Stimulated activated CD4-positive, alpha-beta T cell treated with anti-CD3 and anti-CD28 coated beads, Interleukin-1b, Interleukin-23, amount 100 ng/mL, for 48 hours (primary cell): ENCODE measurements around the gene LDB1.
A peak's percentile ranks its signal among the peaks of the same experiment; 100 is the strongest.

Source experiments
- DNase-seq: peaks from one replicate; pipeline ENCODE4 v3.0.0-alpha.2; 2020

The LDB1 gene

GRCh38 chr10:102120142-102120990, at the start of gene LDB1:
Gene LDB1 (minus strand): TSS chr10:102120368. CDS start chr10:102120110, 258 bp downstream.
- DNase-seq, result peak; percentile 58

DNA sequence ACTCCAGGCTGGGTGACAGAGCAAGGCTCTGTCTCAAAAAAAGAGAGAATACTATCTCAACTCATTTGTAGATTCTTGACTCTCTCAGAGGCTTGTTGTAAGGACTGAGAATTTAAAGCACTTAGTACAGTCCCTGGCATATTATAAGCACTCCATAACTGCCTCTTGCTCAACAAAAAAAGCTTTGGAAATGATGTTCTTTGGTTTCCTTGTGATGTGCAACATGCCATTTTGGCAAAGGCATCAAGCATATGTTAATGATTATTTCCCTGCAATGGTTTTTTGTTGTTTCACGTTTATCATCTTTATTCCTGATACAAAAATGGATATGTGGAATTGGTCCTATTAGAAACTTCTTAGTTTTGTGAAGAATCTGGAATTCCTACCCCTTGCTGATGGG, 47.7 kb upstream of the LDB1 start:
- DNase-seq, result no peak

DNA sequence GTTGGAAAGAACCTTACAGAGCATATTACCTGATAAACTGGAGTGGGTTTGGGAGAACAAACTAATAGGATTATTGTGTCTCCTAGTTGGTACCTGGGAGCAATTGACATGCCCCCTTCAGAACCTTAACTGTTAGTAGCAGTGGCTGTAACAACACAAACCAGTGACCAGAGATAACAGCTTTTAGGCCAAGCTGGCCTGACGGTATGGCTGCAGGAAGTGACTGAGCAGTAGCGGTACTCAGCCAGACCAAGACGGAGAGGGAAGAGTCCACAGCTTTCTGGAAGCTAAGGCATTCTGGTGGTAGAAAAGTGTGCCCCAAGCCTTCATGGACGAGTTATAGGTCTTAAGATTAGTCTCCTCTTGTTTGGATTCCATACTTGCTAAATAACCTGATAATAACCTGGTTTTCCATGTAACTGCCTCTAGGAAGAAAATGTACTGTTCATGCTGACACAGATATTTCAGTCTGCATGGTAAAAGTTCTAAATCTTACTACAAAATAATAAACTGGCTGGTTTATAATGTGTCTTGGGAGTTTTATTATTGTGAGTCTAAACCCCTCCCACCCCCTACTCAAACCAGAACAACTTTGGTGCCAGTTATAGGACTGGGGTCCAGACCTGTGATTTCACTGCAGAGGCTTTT, 43.3 kb upstream of the LDB1 start:
- no peak for DNase-seq

- DNase-seq, result no peak
These were observed 39.7 kb upstream of the LDB1 start for GRCh38 chr10:102159831-102160230.

GRCh38 chr10:102159051-102159597, 39.0 kb upstream of the LDB1 start:
- no peak for DNase-seq

- no peak for DNase-seq
These were observed 37.1 kb upstream of the LDB1 start for GRCh38 chr10:102157224-102157623.

- no peak for DNase-seq
These were observed 34.4 kb upstream of the LDB1 start for GRCh38 chr10:102154466-102155116.

GRCh38 chr10:102153093-102153620, 33.0 kb upstream of the LDB1 start:
- DNase-seq, result no peak

DNA sequence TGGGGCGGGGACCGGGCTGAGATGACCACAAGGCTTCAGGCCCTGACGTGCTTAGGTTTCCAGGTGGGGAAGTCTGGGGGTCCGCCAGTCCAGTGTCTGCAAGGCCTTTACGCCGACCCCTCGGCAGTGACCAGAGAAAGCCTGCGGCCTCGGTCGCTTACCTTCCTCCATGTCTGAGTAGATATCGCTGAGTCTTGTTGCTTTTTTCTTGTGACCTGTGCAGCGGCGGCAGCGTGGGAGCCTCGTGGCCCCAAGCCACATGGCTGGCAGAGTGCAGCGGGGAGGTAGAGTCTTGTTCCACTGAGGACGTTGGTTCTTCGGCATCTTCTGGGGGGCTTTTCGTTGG, 32.4 kb upstream of the LDB1 start:
- DNase-seq, result peak; percentile 60

- peak; percentile 100 for DNase-seq
These were observed 31.8 kb upstream of the LDB1 start, which contains the start of gene NOLC1 for GRCh38 chr10:102151774-102152544. Gene NOLC1 (plus strand): TSS chr10:102152389. CDS start chr10:102152411, 22 bp downstream.

DNA sequence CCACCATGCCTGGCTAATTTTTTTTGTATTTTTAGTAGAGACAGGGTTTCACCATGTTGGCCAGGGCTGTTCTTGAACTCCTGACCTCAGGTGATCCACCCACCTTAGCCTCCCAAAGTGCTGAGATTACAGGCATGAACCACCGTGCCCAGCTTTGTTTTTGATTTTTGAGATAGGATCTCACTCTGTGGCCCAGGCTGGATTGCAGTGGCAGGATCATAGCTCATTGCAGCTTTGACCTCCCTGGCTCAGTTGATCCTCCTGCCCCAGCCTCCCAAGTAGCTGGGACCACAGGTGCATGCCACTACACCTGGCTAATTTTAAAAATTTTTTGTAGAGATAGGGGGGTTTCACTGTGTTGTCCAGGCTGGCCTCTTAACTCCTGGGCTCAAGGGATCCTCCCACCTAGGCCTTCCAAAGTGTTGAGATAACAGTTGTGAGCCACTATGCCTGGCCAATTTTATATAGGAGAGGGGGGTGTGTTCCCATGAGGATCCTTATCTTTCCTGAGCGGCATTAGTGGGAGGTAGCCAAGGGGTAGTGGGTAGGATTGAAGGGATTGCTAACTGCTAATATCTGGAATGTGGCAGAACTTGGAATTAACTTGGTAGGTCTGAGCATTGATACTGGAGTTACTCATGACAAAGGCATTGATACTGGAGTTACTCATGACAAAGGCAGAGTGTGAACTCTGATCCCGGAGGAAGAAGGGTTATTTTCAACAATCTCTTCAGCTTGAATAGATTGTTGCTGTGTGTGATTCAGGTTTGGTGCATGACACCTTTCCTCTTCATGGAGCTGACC, 31.0 kb upstream of the LDB1 start:
- no peak for DNase-seq

DNA sequence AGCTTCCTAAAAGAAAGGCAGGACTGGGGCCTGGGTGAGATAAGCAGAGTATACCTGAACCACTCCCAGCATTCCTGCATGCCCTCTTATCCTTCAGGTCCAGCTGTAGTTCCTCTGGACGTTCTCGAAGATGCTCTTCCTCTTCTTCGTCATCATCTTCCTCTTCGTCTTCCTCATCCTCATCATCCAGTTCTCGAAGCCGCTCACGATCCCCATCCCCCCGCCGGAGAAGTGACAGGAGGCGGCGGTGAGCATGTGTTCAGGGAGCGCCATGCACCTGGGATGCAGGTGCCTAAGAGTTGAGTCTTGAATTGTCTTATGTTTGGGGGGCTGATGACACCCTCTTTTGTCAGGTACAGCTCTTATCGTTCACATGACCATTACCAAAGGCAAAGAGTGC, 28.1 kb upstream of the LDB1 start:
- no peak for DNase-seq

DNA sequence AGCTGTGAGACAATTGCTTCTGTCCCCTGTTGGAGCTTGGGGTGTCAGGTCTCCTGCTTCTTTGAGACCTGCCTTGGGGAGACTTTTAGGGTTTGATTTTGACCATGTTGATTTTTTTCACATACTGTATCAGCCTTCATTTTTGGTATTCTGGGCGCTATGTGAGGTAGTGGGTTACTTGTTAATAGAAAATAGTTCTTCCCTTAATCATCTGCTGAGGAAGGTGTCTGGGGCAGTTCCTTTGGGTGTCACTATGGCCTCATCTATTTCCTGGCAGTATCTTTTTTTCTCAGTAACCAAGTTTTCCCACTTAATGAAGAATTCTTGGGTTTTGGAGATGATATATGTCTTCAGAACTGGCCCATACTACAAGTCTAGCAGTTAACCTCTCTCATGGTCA, 27.4 kb upstream of the LDB1 start:
- no peak for DNase-seq

DNA sequence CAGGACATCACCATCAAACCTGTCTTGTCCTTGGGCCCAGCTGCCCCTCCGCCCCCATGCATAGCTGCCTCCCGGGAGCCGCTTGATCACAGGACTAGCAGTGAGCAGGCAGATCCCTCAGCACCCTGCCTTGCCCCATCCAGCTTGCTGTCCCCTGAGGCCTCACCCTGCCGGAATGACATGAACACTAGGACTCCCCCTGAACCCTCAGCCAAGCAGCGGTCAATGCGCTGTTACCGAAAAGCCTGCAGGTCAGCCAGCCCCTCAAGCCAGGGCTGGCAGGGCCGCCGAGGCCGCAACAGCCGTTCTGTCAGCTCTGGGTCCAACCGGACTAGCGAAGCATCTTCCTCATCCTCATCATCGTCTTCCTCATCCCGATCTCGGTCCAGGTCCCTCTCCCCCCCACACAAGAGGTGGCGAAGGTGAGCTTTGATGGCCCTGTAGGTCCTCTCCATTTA, 26.8 kb upstream of the LDB1 start:
- DNase-seq, result no peak

- DNase-seq, result no peak
These were observed 21.5 kb upstream of the LDB1 start for GRCh38 chr10:102141583-102142107.

GRCh38 chr10:102140913-102141540, 20.9 kb upstream of the LDB1 start:
- DNase-seq, result no peak

GRCh38 chr10:102140218-102140617, 20.1 kb upstream of the LDB1 start:
- no peak for DNase-seq

DNA sequence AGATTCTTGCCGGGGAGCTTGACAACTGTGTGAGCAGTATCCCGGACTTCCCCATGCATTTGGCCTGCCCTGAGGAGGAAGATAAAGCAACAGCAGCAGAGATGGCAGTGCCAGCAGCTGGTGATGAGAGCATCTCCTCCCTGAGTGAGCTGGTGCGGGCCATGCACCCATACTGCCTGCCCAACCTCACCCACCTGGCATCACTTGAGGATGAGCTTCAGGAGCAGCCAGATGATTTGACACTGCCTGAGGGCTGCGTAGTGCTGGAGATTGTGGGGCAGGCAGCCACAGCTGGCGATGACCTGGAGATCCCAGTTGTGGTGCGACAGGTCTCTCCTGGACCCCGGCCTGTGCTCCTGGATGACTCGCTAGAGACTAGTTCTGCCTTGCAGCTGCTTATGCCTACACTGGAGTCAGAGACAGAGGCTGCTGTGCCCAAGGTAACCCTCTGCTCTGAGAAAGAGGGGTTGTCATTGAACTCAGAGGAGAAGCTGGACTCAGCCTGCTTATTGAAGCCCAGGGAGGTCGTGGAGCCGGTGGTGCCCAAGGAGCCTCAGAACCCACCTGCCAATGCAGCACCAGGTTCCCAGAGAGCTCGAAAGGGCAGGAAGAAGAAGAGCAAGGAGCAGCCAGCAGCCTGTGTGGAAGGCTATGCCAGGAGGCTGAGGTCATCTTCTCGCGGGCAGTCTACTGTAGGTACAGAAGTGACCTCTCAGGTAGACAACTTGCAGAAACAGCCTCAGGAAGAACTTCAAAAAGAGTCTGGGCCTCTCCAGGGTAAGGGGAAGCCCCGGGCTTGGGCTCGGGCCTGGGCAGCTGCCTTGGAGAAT, 19.3 kb upstream of the LDB1 start:
- no peak for DNase-seq

GRCh38 chr10:102135956-102136526, 15.9 kb upstream of the LDB1 start:
- DNase-seq, result no peak
